Iris pigment epithelial cell (primary cell): ENCODE results near the gene DCTN1.
"Not testable (repeated sequence)": the region's sequence is repeated elsewhere in the genome, so short reads cannot be mapped to it uniquely, and the experiment has no call there.

Source experiments
- DNase-seq: peaks from one replicate; pipeline ENCODE4 v3.0.0-alpha.2; 2011; ENCODE audit warnings: low read depth

DCTN1 gene

GRCh38 chr2:74369976-74370375 lies 10.1 kb downstream of the DCTN1 start:
- DNase-seq, result no peak

DNA sequence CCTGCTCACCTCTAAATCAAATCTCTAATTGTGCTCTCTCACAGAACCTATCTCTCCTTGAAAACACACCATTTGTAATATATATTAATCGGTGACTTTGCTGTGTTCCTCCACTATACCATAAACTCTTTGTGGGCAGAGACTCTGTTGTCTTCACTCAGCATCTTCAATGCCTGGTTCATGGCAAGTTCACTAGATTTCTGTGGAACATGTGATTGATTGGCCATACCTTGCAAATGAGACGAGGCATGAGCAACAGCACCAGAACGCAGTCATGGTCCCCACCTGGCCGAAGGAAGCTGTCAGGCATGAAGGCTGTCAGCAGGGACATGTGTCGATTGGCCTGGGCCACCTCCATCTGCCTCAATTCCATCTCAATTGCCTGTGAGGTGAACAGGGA lies 11.6 kb downstream of the DCTN1 start:
- DNase-seq, result no peak

- DNase-seq, result no peak
Measured at GRCh38 chr2:74367789-74368188, 12.3 kb downstream of the DCTN1 start.

- DNase-seq, result no peak
Measured at GRCh38 chr2:74366036-74366435, 14.1 kb downstream of the DCTN1 start.

GRCh38 chr2:74364533-74365505 lies 15.3 kb downstream of the DCTN1 start:
- DNase-seq, result no peak

DNA sequence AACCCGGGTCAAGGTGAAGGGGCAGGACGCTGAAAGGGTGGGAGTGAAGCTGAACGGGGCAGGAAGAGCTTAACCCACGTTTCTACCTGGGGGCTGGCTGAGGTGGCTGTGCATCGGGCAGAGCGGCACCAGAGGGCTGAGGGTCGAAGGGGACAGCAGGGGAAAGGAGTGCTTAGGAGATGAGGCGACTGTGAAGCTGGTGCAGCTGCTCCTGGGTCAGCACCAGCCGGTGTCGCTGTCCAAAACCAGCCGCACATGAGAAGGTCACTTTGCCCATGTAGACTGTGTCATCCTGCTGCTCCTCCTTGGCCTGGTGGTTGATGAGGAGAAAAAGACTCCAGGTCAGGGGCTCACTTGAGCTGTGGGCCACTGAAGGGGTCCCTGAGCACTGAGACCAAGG lies 18.8 kb downstream of the DCTN1 start:
- no peak for DNase-seq

DNA sequence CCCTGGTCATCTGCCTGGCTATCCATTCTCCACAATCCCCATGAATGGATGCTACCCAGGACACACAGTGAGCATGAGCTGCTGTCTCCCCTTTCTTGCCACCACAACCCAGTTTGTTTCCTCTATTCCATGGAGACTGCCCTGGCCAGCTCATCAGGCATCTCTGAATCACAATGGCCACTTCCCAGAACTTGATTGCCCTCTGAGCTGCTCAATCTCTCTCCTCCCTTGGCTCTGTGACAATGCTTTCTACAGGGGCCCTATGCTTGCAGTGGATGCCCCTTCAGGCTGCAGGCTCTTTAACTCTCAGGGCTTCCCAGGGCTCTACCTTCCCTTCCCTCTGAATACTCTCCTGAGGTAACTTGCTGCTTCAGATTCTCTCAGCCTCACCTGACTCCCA lies 22.5 kb downstream of the DCTN1 start:
- DNase-seq, result peak; percentile 6

DNA sequence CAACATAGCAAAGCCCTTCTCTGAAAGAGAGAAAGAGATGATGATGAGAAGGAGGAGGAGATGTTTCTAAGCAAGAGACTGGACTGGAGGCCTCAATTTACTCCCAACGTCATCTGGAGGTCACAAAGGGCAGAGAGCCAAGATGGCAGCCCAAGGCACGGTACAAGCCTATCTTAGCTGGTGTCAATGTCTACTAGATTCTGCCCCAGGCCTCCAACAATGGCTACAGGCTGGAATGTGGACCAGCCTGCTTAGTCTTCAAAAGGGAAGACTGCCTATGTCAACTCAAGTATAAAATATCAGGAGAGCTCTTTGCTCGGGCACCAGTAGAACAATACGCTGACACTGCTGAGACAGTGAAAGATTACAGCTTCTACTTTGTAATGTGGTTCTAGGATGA lies 30.2 kb downstream of the DCTN1 start:
- no peak for DNase-seq

- no peak for DNase-seq
Measured at GRCh38 chr2:74347742-74348141, 32.4 kb downstream of the DCTN1 start.

GRCh38 chr2:74347303-74347702 lies 32.8 kb downstream of the DCTN1 start:
- DNase-seq, result no peak

GRCh38 chr2:74345272-74345943 lies 34.7 kb downstream of the DCTN1 start:
- DNase-seq, result no peak

DNA sequence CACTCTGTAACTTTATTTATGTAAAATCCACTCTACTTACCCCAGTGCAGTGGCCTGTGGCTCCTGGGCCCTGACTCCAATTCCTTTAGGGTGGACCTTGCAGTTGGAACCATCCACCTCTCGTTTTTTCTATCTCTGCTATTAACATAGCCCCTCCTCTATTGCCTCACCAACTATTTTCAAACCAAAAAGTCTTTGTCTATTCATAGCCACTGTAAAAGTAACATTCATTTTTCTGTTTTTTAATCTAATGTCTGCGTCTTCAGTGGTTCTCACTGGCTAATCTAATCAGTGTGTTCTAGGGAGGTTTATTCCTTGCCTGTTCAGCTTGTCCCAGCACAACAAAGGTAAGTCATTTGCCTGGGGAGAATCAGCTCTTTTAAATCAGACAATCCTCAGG lies 36.8 kb downstream of the DCTN1 start, which contains the start of gene SLC4A5:
SLC4A5 (minus strand) TSS at position 101 of the 400 bp plus-strand sequence. CDS start 28,393 bp downstream, outside the sequence.
- DNase-seq, result no peak

DNA sequence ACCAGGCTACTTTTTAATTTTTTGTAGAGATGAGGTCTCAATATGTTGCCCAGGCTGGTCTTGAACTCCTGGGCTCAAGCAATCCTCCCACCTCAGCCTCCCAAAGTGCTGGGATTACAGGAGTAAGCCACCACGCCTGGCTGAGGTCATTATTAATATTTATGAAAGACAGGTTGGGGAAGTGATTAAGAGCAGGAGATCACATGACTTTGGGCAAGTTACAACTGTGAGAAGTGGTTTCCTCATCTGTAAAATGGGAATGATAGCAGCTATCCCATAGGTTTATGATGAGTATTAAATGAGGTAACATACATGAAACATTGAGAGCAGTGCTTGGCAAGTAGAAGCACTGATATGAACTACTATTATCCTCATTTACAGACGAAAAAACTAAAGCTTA lies 43.9 kb downstream of the DCTN1 start:
- not testable (repeated sequence) for DNase-seq

DNA sequence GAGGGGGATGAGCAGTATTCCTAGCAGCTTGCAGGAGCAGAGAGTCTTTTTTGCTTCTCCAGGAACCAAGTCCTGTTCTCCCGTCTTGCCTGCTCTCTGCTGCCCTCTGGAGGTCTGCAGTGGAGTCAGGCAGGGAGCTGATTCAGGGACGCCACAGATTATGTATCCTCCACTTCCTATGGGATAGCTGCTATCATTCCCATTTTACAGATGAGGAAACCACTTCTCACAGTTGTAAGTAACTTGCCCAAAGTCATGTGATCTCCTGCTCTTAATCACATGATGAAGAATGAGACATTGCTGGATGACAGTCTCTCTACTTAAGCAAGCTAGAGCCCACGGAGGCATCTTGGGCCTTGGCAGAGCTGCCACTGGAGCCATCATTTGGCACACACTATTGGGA lies 45.2 kb downstream of the DCTN1 start:
- peak; percentile 66 for DNase-seq

DNA sequence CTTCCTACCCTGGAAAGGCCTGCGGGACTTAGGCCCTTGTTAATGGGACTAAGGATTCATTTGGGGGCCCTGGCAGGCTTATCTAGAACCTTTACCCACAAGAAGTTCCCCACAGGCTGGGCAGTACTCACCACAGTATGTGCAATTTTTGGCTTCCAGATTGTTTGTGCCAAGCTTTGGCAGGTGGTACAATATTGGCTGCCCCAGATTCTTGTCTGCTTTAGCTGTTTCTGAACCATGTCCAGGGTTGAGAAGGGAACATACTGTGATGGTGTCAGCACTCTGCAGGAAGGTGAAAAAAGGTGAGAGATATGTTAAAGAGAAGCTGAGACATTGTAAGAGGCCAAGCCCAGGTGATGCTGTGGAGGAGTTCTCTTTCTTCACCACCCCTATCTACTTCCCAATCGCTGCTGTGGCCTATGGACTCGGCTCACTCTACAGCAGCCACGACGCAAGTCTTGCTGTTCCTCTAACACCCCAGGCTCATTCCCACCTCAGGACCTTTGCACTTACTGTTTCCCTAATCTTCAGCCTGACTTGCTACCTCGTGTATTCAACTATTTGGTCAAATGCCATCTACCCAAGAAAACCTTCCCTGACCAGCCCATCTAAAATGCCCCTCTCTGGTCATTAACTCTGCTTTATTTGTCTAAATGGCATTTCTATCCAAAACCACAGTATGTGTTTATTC lies 46.1 kb downstream of the DCTN1 start:
- no peak for DNase-seq

- DNase-seq, result peak; percentile 45
Measured at GRCh38 chr2:74333175-74333574, 46.9 kb downstream of the DCTN1 start.

GRCh38 chr2:74332550-74333174 lies 47.4 kb downstream of the DCTN1 start:
- no peak for DNase-seq

DNA sequence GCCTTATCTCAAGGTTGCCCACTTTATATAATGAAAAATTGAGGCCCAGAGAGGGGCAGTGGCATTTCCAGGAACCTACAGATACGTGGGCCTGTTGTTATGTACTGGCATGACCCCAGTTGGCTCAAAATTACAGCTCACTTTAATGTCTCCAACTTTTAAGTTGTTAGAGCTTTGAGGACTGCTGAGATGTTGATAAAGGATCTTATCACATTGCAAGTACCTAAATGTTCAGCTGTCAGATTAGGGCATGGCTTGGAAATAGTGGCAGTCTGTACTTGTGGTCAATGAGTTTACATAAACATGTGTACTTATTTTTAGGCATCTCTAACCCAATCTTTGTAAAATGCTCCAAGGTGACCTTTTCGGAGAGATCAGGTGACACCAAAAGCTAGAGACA lies 51.5 kb downstream of the DCTN1 start:
- DNase-seq, result no peak

GRCh38 chr2:74328074-74328473 lies 52.0 kb downstream of the DCTN1 start:
- no peak for DNase-seq

DNA sequence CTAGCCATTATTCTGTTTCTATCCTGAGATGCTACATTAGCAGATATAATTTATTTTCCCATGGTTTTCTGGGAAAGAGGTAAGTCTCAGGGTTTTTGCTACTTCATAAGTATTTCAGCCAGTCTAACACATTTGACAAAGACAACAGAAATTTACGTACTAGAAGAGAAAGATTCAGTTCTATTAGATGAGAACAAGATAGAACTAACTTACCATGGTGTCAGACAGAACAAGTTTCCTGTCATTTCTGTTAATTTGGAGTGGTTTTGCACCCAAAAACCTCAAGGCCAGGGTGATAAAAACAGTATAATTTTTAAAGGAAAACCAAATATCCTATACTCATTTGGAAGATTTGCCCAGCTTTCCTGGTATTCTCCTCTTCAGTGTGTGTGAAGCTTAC lies 52.5 kb downstream of the DCTN1 start:
- no peak for DNase-seq

DNA sequence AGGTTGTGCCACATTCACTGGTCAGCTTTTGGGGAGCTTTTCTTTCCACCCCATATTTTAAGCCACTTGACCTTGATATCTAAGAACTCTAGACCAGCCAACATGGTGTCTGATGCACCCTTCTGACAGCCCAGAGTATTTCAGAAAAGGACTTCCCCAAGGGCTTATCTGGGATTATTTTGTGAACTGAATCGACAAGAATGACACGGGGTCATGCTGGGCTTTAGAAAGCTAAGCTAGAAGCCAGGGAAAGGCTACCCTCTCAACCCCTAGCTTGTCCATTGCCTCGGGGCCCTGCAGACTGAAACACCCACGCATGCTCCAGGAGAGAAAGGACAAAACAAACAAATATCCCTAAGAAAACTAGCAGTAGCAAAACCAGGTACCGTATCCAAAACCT lies 52.9 kb downstream of the DCTN1 start:
- DNase-seq, result no peak

- DNase-seq, result no peak
Measured at GRCh38 chr2:74325815-74326214, 54.3 kb downstream of the DCTN1 start.
